Measurements from ENCODE around the gene ENOSF1. TPM values are rescaled to one million over a fixed set of nuclear protein-coding genes. Genes with fewer than 3 reads are reported as not detected.

Gene ENOSF1
- total and polyA plus RNA-seq, 2 of the 13 experiments (the other 11 are each of a cell fraction or from before 2014, with no cell fraction given) = 37.6 to 40.1 TPM

DNA sequence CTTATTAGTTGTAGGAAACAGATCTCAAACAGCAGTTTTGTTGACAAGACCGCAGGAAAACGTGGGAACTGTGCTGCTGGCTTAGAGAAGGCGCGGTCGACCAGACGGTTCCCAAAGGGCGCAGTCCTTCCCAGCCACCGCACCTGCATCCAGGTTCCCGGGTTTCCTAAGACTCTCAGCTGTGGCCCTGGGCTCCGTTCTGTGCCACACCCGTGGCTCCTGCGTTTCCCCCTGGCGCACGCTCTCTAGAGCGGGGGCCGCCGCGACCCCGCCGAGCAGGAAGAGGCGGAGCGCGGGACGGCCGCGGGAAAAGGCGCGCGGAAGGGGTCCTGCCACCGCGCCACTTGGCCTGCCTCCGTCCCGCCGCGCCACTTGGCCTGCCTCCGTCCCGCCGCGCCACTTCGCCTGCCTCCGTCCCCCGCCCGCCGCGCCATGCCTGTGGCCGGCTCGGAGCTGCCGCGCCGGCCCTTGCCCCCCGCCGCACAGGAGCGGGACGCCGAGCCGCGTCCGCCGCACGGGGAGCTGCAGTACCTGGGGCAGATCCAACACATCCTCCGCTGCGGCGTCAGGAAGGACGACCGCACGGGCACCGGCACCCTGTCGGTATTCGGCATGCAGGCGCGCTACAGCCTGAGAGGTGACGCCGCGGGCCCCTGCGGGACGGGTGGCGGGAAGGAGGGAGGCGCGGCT is 55.0 kb downstream of the ENOSF1 start, which contains the start of gene TYMS (continued):
- TF ChIP-seq, protein P1, sequence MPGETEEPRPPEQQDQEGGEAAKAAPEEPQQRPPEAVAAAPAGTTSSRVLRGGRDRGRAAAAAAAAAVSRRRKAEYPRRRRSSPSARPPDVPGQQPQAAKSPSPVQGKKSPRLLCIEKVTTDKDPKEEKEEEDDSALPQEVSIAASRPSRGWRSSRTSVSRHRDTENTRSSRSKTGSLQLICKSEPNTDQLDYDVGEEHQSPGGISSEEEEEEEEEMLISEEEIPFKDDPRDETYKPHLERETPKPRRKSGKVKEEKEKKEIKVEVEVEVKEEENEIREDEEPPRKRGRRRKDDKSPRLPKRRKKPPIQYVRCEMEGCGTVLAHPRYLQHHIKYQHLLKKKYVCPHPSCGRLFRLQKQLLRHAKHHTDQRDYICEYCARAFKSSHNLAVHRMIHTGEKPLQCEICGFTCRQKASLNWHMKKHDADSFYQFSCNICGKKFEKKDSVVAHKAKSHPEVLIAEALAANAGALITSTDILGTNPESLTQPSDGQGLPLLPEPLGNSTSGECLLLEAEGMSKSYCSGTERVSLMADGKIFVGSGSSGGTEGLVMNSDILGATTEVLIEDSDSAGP (CRISPR knock-in tag; IDR thresholded peaks at IDR 0.05; ENCODE audit: borderline replicate concordance) = no peak
- no peak for TF ChIP-seq ERF (CRISPR knock-in tag; IDR thresholded peaks at IDR 0.05)
- 0 out of 2 replicates have a peak, but pooled peaks have one; percentile 63 for TF ChIP-seq TOPORS (CRISPR knock-in tag; IDR thresholded peaks at IDR 0.05)
- TF ChIP-seq GZF1 (CRISPR knock-in tag; IDR thresholded peaks at IDR 0.05) = no peak
- peak; percentile 49 for TF ChIP-seq IKZF4 (CRISPR knock-in tag; IDR thresholded peaks at IDR 0.05; ENCODE audit: borderline replicate concordance, low read depth, not compliant biosample characterization)
- TF ChIP-seq ZFP90 (CRISPR knock-in tag; IDR thresholded peaks at IDR 0.05; ENCODE audit: borderline replicate concordance) = peak; percentile 55; the same call in 1 of the 2 replicates
- TF ChIP-seq ZBTB38 (CRISPR knock-in tag; IDR thresholded peaks at IDR 0.05) = no peak; the same call in 1 of the 2 replicates
- TF ChIP-seq JUND (CRISPR knock-in tag; IDR thresholded peaks at IDR 0.05) = no peak
- TF ChIP-seq SPEN (CRISPR knock-in tag; IDR thresholded peaks at IDR 0.05; ENCODE audit: low read depth) = peak; percentile 50; the same call in 1 of the 2 replicates
- no peak for TF ChIP-seq JARID2 (CRISPR knock-in tag; IDR thresholded peaks at IDR 0.05; ENCODE audit: insufficient replicate concordance)
- no peak for TF ChIP-seq KDM3A (CRISPR knock-in tag; IDR thresholded peaks at IDR 0.05; ENCODE audit: low read depth)
- no peak; the same call in 1 of the 2 replicates for TF ChIP-seq GFI1 (CRISPR knock-in tag; IDR thresholded peaks at IDR 0.05; ENCODE audit: borderline replicate concordance)
- TF ChIP-seq, protein P2, sequence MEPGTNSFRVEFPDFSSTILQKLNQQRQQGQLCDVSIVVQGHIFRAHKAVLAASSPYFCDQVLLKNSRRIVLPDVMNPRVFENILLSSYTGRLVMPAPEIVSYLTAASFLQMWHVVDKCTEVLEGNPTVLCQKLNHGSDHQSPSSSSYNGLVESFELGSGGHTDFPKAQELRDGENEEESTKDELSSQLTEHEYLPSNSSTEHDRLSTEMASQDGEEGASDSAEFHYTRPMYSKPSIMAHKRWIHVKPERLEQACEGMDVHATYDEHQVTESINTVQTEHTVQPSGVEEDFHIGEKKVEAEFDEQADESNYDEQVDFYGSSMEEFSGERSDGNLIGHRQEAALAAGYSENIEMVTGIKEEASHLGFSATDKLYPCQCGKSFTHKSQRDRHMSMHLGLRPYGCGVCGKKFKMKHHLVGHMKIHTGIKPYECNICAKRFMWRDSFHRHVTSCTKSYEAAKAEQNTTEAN (CRISPR knock-in tag; conservative IDR thresholded peaks at IDR 0.05) = 0 out of 2 replicates have a peak, but pooled peaks have one; percentile 16
- TF ChIP-seq ZHX2 (IDR thresholded peaks at IDR 0.05; ENCODE audit: low read depth) = no peak
- TF ChIP-seq ZHX2 (CRISPR knock-in tag; IDR thresholded peaks at IDR 0.05; ENCODE audit: borderline replicate concordance) = no peak; the same call in 1 of the 2 replicates
- TF ChIP-seq PCBP2 (optimal IDR thresholded peaks at IDR 0.05; ENCODE audit: low read depth, low read length, poor library complexity, severe bottlenecking) = no peak
- peak; percentile 92 for TF ChIP-seq TMF1 (CRISPR knock-in tag; IDR thresholded peaks at IDR 0.05; ENCODE audit: low read depth)
- no peak for TF ChIP-seq TP53 (CRISPR knock-in tag; conservative IDR thresholded peaks at IDR 0.05)

All from HepG2 (cell line).